C4-2B (cell line): ENCODE results near the gene LRRC8B.
A peak's percentile ranks its signal among the peaks of the same experiment; 100 is the strongest.

Experiments used
- CTCF ChIP-seq: fragments of 450-650 bp; conservative IDR thresholded peaks from 2 replicates; pipeline ENCODE4 v1.5.1; 2017; ENCODE audit warnings: mild to moderate bottlenecking
- ZFX ChIP-seq: fragments of 450-650 bp; IDR thresholded peaks from 2 replicates; pipeline ENCODE4 v1.6.1; 2017

- TF ChIP-seq CTCF = peak; percentile 14; the same call in 1 of the 2 replicates
- TF ChIP-seq ZFX = no peak
These were observed 98.3 kb downstream of the LRRC8B start for GRCh38 chr1:89622895-89623294.
